Measurements from ENCODE around the gene ANAPC15.
A peak's percentile ranks its signal among the peaks of the same experiment; 100 is the strongest.

ANAPC15 gene

GRCh38 chr11:72102946-72103753, 9.3 kb downstream of the ANAPC15 start, which contains the start of gene LAMTOR1:
TSS of gene LAMTOR1 (minus strand) at chr11:72103297. CDS start at chr11:72103224, 73 bp downstream.
- H3K4me1 ChIP-seq (ENCODE audit: control insufficient read depth, low read depth, low read length), result peaks cover 5% of the 10 kb centered on the region
- peak within 1 kb of the TSS; percentile 75 for H2BK120ac ChIP-seq (ENCODE audit: low read depth, low read length)
- H2AK5ac ChIP-seq (ENCODE audit: low read length), result peak within 1 kb of the TSS; percentile 80
- H3K56ac ChIP-seq (ENCODE audit: low read length), result peak within 1 kb of the TSS; percentile 98
- H3K4ac ChIP-seq (ENCODE audit: low read depth, low read length), result peak within 1 kb of the TSS; percentile 94
- no peak within 1 kb of the TSS for H2BK15ac ChIP-seq (replicated peaks; ENCODE audit: low read depth)
- H2BK5ac ChIP-seq (ENCODE audit: low read length), result peak within 1 kb of the TSS; percentile 69
- peak within 1 kb of the TSS; percentile 93 for H3K27ac ChIP-seq (ENCODE audit: low read depth, low read length)
- WGBS (ENCODE audit: extremely low coverage, insufficient coverage, low lambda C conversion rate), result no CpG with 5 or more reads among the region's 64 CpGs
- peaks cover 4% of the 10 kb centered on the region for H3K36me3 ChIP-seq (ENCODE audit: control insufficient read depth, insufficient read depth, low read length)
- peak within 1 kb of the TSS; percentile 94 for H3K4me2 ChIP-seq (ENCODE audit: low read length)
- peaks cover 31% of the 10 kb centered on the region for H3K79me1 ChIP-seq (ENCODE audit: low read length)
- H3K79me2 ChIP-seq (ENCODE audit: control insufficient read depth, insufficient read depth, low read length), result peaks cover 27% of the 10 kb centered on the region
- H3K4me3 ChIP-seq (ENCODE audit: low read length), result peak within 1 kb of the TSS; percentile 88
- peak within 1 kb of the TSS; percentile 68 for H4K8ac ChIP-seq (ENCODE audit: low read depth, low read length)
- no peaks in the 10 kb centered on the region for H3K27me3 ChIP-seq (ENCODE audit: insufficient read depth, low read length, poor library complexity)
- H3K23ac ChIP-seq (ENCODE audit: low read length), result peak within 1 kb of the TSS; percentile 75
- DNase-seq, result peak; percentile 100
- H4K5ac ChIP-seq (ENCODE audit: low read length), result peak within 1 kb of the TSS; percentile 64
- H3K9ac ChIP-seq (ENCODE audit: low read length), result peak within 1 kb of the TSS; percentile 88
- H3K18ac ChIP-seq (ENCODE audit: low read length), result peak within 1 kb of the TSS; percentile 85

GRCh38 chr11:72102631-72102945, 9.9 kb downstream of the ANAPC15 start:
- peak overlapping the region; percentile 75 for H3K23ac ChIP-seq (ENCODE audit: low read length)
- H2BK5ac ChIP-seq (ENCODE audit: low read length), result peak overlapping the region; percentile 69
- H2BK120ac ChIP-seq (ENCODE audit: low read depth, low read length), result peak overlapping the region; percentile 75
- H3K4me1 ChIP-seq (ENCODE audit: control insufficient read depth, low read depth, low read length), result peaks cover 5% of the 10 kb centered on the region
- H2BK15ac ChIP-seq (replicated peaks; ENCODE audit: low read depth), result no peak overlapping the region
- peak overlapping the region; percentile 94 for H3K4me2 ChIP-seq (ENCODE audit: low read length)
- H3K56ac ChIP-seq (ENCODE audit: low read length), result peak overlapping the region; percentile 98
- peak overlapping the region; percentile 93 for H3K27ac ChIP-seq (ENCODE audit: low read depth, low read length)
- peak overlapping the region; percentile 94 for H3K4ac ChIP-seq (ENCODE audit: low read depth, low read length)
- H2AK5ac ChIP-seq (ENCODE audit: low read length), result peak overlapping the region; percentile 80
- WGBS (ENCODE audit: extremely low coverage, insufficient coverage, low lambda C conversion rate), result no CpG with 5 or more reads among the region's 9 CpGs
- H4K5ac ChIP-seq (ENCODE audit: low read length), result no peak overlapping the region
- H3K79me1 ChIP-seq (ENCODE audit: low read length), result peaks cover 31% of the 10 kb centered on the region
- no peaks in the 10 kb centered on the region for H3K27me3 ChIP-seq (ENCODE audit: insufficient read depth, low read length, poor library complexity)
- H3K18ac ChIP-seq (ENCODE audit: low read length), result peak overlapping the region; percentile 85
- H3K9ac ChIP-seq (ENCODE audit: low read length), result peak overlapping the region; percentile 88
- H3K36me3 ChIP-seq (ENCODE audit: control insufficient read depth, insufficient read depth, low read length), result peaks cover 6% of the 10 kb centered on the region
- no peak for DNase-seq
- H3K79me2 ChIP-seq (ENCODE audit: control insufficient read depth, insufficient read depth, low read length), result peaks cover 27% of the 10 kb centered on the region
- peak overlapping the region; percentile 88 for H3K4me3 ChIP-seq (ENCODE audit: low read length)
- H4K8ac ChIP-seq (ENCODE audit: low read depth, low read length), result peak overlapping the region; percentile 59

- WGBS (ENCODE audit: extremely low coverage, insufficient coverage, low lambda C conversion rate), result no CpG with 5 or more reads among the region's 4 CpGs
- H3K23ac ChIP-seq (ENCODE audit: low read length), result no peak overlapping the region
- H2BK120ac ChIP-seq (ENCODE audit: low read depth, low read length), result no peak overlapping the region
- no peak for DNase-seq
- peak overlapping the region; percentile 98 for H3K56ac ChIP-seq (ENCODE audit: low read length)
- H3K27me3 ChIP-seq (ENCODE audit: insufficient read depth, low read length, poor library complexity), result no peaks in the 10 kb centered on the region
- H2BK5ac ChIP-seq (ENCODE audit: low read length), result no peak overlapping the region
- peaks cover 6% of the 10 kb centered on the region for H3K36me3 ChIP-seq (ENCODE audit: control insufficient read depth, insufficient read depth, low read length)
- no peak overlapping the region for H4K8ac ChIP-seq (ENCODE audit: low read depth, low read length)
- no peak overlapping the region for H2BK15ac ChIP-seq (replicated peaks; ENCODE audit: low read depth)
- H3K27ac ChIP-seq (ENCODE audit: low read depth, low read length), result no peak overlapping the region
- peaks cover 27% of the 10 kb centered on the region for H3K79me2 ChIP-seq (ENCODE audit: control insufficient read depth, insufficient read depth, low read length)
- H3K4ac ChIP-seq (ENCODE audit: low read depth, low read length), result no peak overlapping the region
- H3K79me1 ChIP-seq (ENCODE audit: low read length), result peaks cover 31% of the 10 kb centered on the region
- H3K9ac ChIP-seq (ENCODE audit: low read length), result peak overlapping the region; percentile 88
- H2AK5ac ChIP-seq (ENCODE audit: low read length), result peak overlapping the region; percentile 80
- H3K4me1 ChIP-seq (ENCODE audit: control insufficient read depth, low read depth, low read length), result peaks cover 5% of the 10 kb centered on the region
- peak overlapping the region; percentile 88 for H3K4me3 ChIP-seq (ENCODE audit: low read length)
- H4K5ac ChIP-seq (ENCODE audit: low read length), result no peak overlapping the region
- peak overlapping the region; percentile 94 for H3K4me2 ChIP-seq (ENCODE audit: low read length)
- H3K18ac ChIP-seq (ENCODE audit: low read length), result no peak overlapping the region
These were observed 10.3 kb downstream of the ANAPC15 start for GRCh38 chr11:72102162-72102561.

GRCh38 chr11:72100462-72100861, 12.0 kb downstream of the ANAPC15 start:
- Histone ChIP-seq H3K23ac (ENCODE audit: low read length) (no peak overlapping the region), H3K36me3 (ENCODE audit: control insufficient read depth, insufficient read depth, low read length) (peaks cover 6% of the 10 kb centered on the region), H3K27me3 (ENCODE audit: insufficient read depth, low read length, poor library complexity) (no peaks in the 10 kb centered on the region), H3K4me1 (ENCODE audit: control insufficient read depth, low read depth, low read length) (peaks cover 5% of the 10 kb centered on the region), H3K79me2 (ENCODE audit: control insufficient read depth, insufficient read depth, low read length) (peaks cover 27% of the 10 kb centered on the region), H3K18ac (ENCODE audit: low read length) (no peak overlapping the region), H3K27ac (ENCODE audit: low read depth, low read length) (no peak overlapping the region), H2BK15ac (replicated peaks; ENCODE audit: low read depth) (no peak overlapping the region), H2BK5ac (ENCODE audit: low read length) (no peak overlapping the region), H3K4ac (ENCODE audit: low read depth, low read length) (no peak overlapping the region), H3K9ac (ENCODE audit: low read length) (no peak overlapping the region), H3K4me2 (ENCODE audit: low read length) (no peak overlapping the region), H3K56ac (ENCODE audit: low read length) (no peak overlapping the region), H4K8ac (ENCODE audit: low read depth, low read length) (no peak overlapping the region), H3K79me1 (ENCODE audit: low read length) (peaks cover 31% of the 10 kb centered on the region), H4K5ac (ENCODE audit: low read length) (no peak overlapping the region), H2BK120ac (ENCODE audit: low read depth, low read length) (no peak overlapping the region), H2AK5ac (ENCODE audit: low read length) (no peak overlapping the region), H3K4me3 (ENCODE audit: low read length) (no peak overlapping the region)
- no peak for DNase-seq
- WGBS (ENCODE audit: extremely low coverage, insufficient coverage, low lambda C conversion rate), result no CpG with 5 or more reads among the region's 1 CpG

GRCh38 chr11:72100009-72100408, 12.5 kb downstream of the ANAPC15 start:
- Histone ChIP-seq H2AK5ac (ENCODE audit: low read length) (no peak overlapping the region), H2BK15ac (replicated peaks; ENCODE audit: low read depth) (no peak overlapping the region), H2BK120ac (ENCODE audit: low read depth, low read length) (no peak overlapping the region), H3K27me3 (ENCODE audit: insufficient read depth, low read length, poor library complexity) (no peaks in the 10 kb centered on the region), H3K4me2 (ENCODE audit: low read length) (no peak overlapping the region), H3K4me3 (ENCODE audit: low read length) (no peak overlapping the region), H3K4me1 (ENCODE audit: control insufficient read depth, low read depth, low read length) (peaks cover 5% of the 10 kb centered on the region), H4K5ac (ENCODE audit: low read length) (no peak overlapping the region), H4K8ac (ENCODE audit: low read depth, low read length) (no peak overlapping the region), H3K27ac (ENCODE audit: low read depth, low read length) (no peak overlapping the region), H3K56ac (ENCODE audit: low read length) (no peak overlapping the region), H2BK5ac (ENCODE audit: low read length) (no peak overlapping the region), H3K23ac (ENCODE audit: low read length) (no peak overlapping the region), H3K36me3 (ENCODE audit: control insufficient read depth, insufficient read depth, low read length) (peaks cover 7% of the 10 kb centered on the region), H3K79me1 (ENCODE audit: low read length) (peaks cover 31% of the 10 kb centered on the region), H3K9ac (ENCODE audit: low read length) (no peak overlapping the region), H3K79me2 (ENCODE audit: control insufficient read depth, insufficient read depth, low read length) (peaks cover 27% of the 10 kb centered on the region), H3K4ac (ENCODE audit: low read depth, low read length) (no peak overlapping the region), H3K18ac (ENCODE audit: low read length) (no peak overlapping the region)
- no peak for DNase-seq
- WGBS (ENCODE audit: extremely low coverage, insufficient coverage, low lambda C conversion rate), result no CpG with 5 or more reads among the region's 3 CpGs
